DND-41 (cell line): ENCODE data around the gene ASB7.

Source experiments
- ATAC-seq: fragments of 200-7000 bp; cut with Tn5 transposase; 3 replicates; pipeline ENCODE4 v1.9.1; 2021; ENCODE audit warnings: low read depth; ENCODE audit not compliant: insufficient read depth
- DNase-seq: peaks from one replicate; pipeline ENCODE4 v3.0.0-alpha.2; 2020
- H2AFZ ChIP-seq: 2 replicates; pipeline ENCODE4 v1.6.0; 2012; ENCODE audit warnings: low read depth, low read length
- H3K27ac ChIP-seq: 2 replicates; pipeline ENCODE4 v1.5.1; 2012; ENCODE audit warnings: low read length, inconsistent platforms
- H3K27me3 ChIP-seq: fragments of 200-600 bp; sonication (generic); 2 replicates; pipeline ENCODE4 v1.6.0; 2012; ENCODE audit warnings: low read length, mild to moderate bottlenecking, inconsistent platforms; ENCODE audit not compliant: insufficient read depth, poor library complexity
- H3K36me3 ChIP-seq: 2 replicates; pipeline ENCODE4 v1.5.1; 2012; ENCODE audit warnings: low read length, inconsistent platforms; ENCODE audit not compliant: insufficient read depth
- H3K4me1 ChIP-seq: 2 replicates; pipeline ENCODE4 v1.5.1; 2012; ENCODE audit warnings: mild to moderate bottlenecking, low read length; ENCODE audit not compliant: insufficient read depth
- H3K4me2 ChIP-seq: 2 replicates; pipeline ENCODE4 v1.6.0; 2012; ENCODE audit warnings: mild to moderate bottlenecking, moderate library complexity, low read length, inconsistent platforms; ENCODE audit not compliant: insufficient read depth
- H3K4me3 ChIP-seq, 2 experiments: fragments of 200-600 bp in 1 of 2; shearing (Covaris generic) in 1 of 2; 2 replicates each; pipeline ENCODE4 v1.5.1; 2012 to 2016; ENCODE audit warnings: inconsistent platforms in 2 of 2, low read length in 2 of 2, mild to moderate bottlenecking in 2 of 2, low read depth in 1 of 2, moderate library complexity in 1 of 2
- H3K79me2 ChIP-seq: 2 replicates; pipeline ENCODE4 v1.6.0; 2012; ENCODE audit warnings: low read length, inconsistent platforms; ENCODE audit not compliant: insufficient read depth
- H3K9ac ChIP-seq: 2 replicates; pipeline ENCODE4 v1.6.0; 2012; ENCODE audit warnings: low read depth, mild to moderate bottlenecking, inconsistent platforms, low read length, moderate library complexity
- H3K9me3 ChIP-seq: 2 replicates; pipeline ENCODE4 v1.5.1; 2012; ENCODE audit warnings: low read length, moderate library complexity, mild to moderate bottlenecking, inconsistent platforms; ENCODE audit not compliant: insufficient read depth, severe bottlenecking
- H4K20me1 ChIP-seq: 2 replicates; pipeline ENCODE4 v1.6.0; 2012; ENCODE audit warnings: low read length; ENCODE audit not compliant: insufficient read depth
- EZH2 ChIP-seq: IDR thresholded peaks from 3 replicates; pipeline ENCODE4 v1.6.1; 2012; ENCODE audit warnings: borderline replicate concordance, low read depth, mild to moderate bottlenecking, moderate library complexity, low read length, inconsistent platforms; ENCODE audit not compliant: severe bottlenecking
- TF ChIP-seq, protein P1 (sequence below): IDR thresholded peaks from 2 replicates; pipeline ENCODE4 v1.5.1; 2012; ENCODE audit warnings: borderline replicate concordance, low read length, moderate library complexity, mild to moderate bottlenecking; ENCODE audit not compliant: poor library complexity, severe bottlenecking; ENCODE audit errors: extremely low read depth

Gene ASB7

GRCh38 chr15:100631831-100632230, 29.4 kb downstream of the ASB7 start:
- H3K36me3 ChIP-seq = peaks cover 36% of the 10 kb centered on the region
- ATAC-seq = no peak
- H3K79me2 ChIP-seq = peaks cover 7% of the 10 kb centered on the region; the same call in 1 of the 2 replicates

DNA sequence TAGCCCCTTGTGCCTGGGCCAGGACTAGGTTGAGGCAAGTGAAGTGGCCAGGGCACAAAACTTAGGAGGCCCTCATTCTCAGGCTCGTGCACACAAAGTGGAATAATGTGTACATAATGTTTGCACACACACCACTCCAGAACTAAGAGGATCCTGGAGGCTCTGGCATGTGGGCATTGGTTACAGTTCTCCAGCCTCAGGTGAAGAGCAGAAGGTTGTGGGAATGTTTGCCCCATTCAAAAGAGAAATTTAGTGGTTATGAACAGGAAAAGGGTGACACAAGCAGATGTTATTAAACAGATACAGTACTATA, 31.3 kb downstream of the ASB7 start:
- TF ChIP-seq, protein P1, sequence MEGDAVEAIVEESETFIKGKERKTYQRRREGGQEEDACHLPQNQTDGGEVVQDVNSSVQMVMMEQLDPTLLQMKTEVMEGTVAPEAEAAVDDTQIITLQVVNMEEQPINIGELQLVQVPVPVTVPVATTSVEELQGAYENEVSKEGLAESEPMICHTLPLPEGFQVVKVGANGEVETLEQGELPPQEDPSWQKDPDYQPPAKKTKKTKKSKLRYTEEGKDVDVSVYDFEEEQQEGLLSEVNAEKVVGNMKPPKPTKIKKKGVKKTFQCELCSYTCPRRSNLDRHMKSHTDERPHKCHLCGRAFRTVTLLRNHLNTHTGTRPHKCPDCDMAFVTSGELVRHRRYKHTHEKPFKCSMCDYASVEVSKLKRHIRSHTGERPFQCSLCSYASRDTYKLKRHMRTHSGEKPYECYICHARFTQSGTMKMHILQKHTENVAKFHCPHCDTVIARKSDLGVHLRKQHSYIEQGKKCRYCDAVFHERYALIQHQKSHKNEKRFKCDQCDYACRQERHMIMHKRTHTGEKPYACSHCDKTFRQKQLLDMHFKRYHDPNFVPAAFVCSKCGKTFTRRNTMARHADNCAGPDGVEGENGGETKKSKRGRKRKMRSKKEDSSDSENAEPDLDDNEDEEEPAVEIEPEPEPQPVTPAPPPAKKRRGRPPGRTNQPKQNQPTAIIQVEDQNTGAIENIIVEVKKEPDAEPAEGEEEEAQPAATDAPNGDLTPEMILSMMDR = no peak
- TF ChIP-seq EZH2 = no peak
- H3K4me1 ChIP-seq = no peaks in the 10 kb centered on the region
- H3K9me3 ChIP-seq = no peaks in the 10 kb centered on the region
- H4K20me1 ChIP-seq = peaks cover 5% of the 10 kb centered on the region
- H3K36me3 ChIP-seq = peaks cover 36% of the 10 kb centered on the region
- H3K4me2 ChIP-seq = no peak overlapping the region
- peaks cover 7% of the 10 kb centered on the region; the same call in 1 of the 2 replicates for H3K79me2 ChIP-seq
- no peak for DNase-seq
- H2AFZ ChIP-seq = no peak overlapping the region
- ATAC-seq = no peak
- no peaks in the 10 kb centered on the region for H3K27me3 ChIP-seq
- no peak overlapping the region for H3K9ac ChIP-seq
- no peak overlapping the region for H3K27ac ChIP-seq
- no peak overlapping the region for H3K4me3 ChIP-seq

More at GRCh38 chr15:100631831-100632230, 29.4 kb downstream of the ASB7 start:
- no peak overlapping the region for H3K27ac ChIP-seq
- no peak overlapping the region for H3K4me2 ChIP-seq
- H3K9me3 ChIP-seq = no peaks in the 10 kb centered on the region
- no peak overlapping the region for H2AFZ ChIP-seq
- no peaks in the 10 kb centered on the region for H3K27me3 ChIP-seq
- TF ChIP-seq, protein P1 = no peak
- no peak for TF ChIP-seq EZH2
- no peaks in the 10 kb centered on the region for H3K4me1 ChIP-seq
- H4K20me1 ChIP-seq = peaks cover 5% of the 10 kb centered on the region
- no peak overlapping the region for H3K9ac ChIP-seq
- DNase-seq = no peak
- no peak overlapping the region for H3K4me3 ChIP-seq

GRCh38 chr15:100635406-100636071, 33.1 kb downstream of the ASB7 start:
- no peak for ATAC-seq
- Histone ChIP-seq H3K9ac (no peak overlapping the region), H3K4me2 (no peak overlapping the region), H2AFZ (no peak overlapping the region), H3K9me3 (no peaks in the 10 kb centered on the region), H3K79me2 (peaks cover 8% of the 10 kb centered on the region; the same call in 1 of the 2 replicates), H4K20me1 (peaks cover 5% of the 10 kb centered on the region), H3K4me1 (no peaks in the 10 kb centered on the region), H3K4me3 (no peak overlapping the region), H3K36me3 (peaks cover 20% of the 10 kb centered on the region), H3K27ac (no peak overlapping the region), H3K27me3 (no peaks in the 10 kb centered on the region)
- TF ChIP-seq, protein P1 = no peak
- TF ChIP-seq EZH2 = no peak
- DNase-seq = no peak
